K562 (cell line): Measurements from ENCODE around the gene GPC1. TPM values are rescaled to one million over a fixed set of nuclear protein-coding genes. Genes with fewer than 3 reads are reported as not detected.

Source experiments
- ATAC-seq: fragments of 200-7000 bp; cut with Tn5 transposase; 3 replicates; pipeline ENCODE4 v1.9.1; 2020; ENCODE audit warnings: moderate library complexity
- BruUV-seq: library from RNA; stranded (reverse); fragments of 400-500 nt; replicated peaks from 2 replicates; lab custom pipeline; 2021; lab: Mats Ljungman, UMichigan
- CTCF ChIA-PET: fragments of 300-600 bp; formaldehyde crosslinking; extraction: SDS; loops from one replicate; lab custom pipeline; 2021; ENCODE audit warnings: low intra/inter-chr PET ratio; lab: Yijun Ruan, JAX
- POLR2A ChIA-PET: fragments of 300-600, 350-650 bp; sonication (Branson Sonifier 250); formaldehyde crosslinking; extraction: SDS; loops from one replicate; lab custom pipeline; 2021; ENCODE audit warnings: antibody characterized with exemption, inconsistent platforms; lab: Yijun Ruan, JAX
- DNase-seq, 4 experiments: peaks; one replicate each; pipeline versions ENCODE4 v3.0.0 to v3.0.0-alpha.2; 2011 to 2018; ENCODE audit warnings: low spot score in 3 of 4, mixed read lengths in 3 of 4; ENCODE audit errors: extremely low read depth in 1 of 4
- FAIRE-seq: peaks from 2 replicates; lab custom pipeline; 2011; peaks lifted over from hg19 to GRCh38; lab: Jason Lieb, UNC
- H2AFZ ChIP-seq: 2 replicates; pipeline ENCODE4 v1.6.0; 2011; ENCODE audit warnings: low read depth, low read length, control low read depth, inconsistent platforms
- H3K27ac ChIP-seq: fragments of 200-600 bp; 3 replicates; pipeline ENCODE4 v1.8.0; 2011; ENCODE audit warnings: low read depth, mild to moderate bottlenecking, control low read depth, inconsistent platforms, low read length, moderate library complexity, mixed read lengths; ENCODE audit errors: extremely low read depth
- H3K27me3 ChIP-seq, 2 experiments: fragments of 300-600 bp in 1 of 2; 2 replicates in 1 of 2; 3 replicates in 1 of 2; pipeline versions ENCODE4 v1.6.0 to v1.8.0; 2011; ENCODE audit warnings: inconsistent platforms in 2 of 2, low read length in 2 of 2, mild to moderate bottlenecking in 1 of 2, mixed read lengths in 1 of 2, moderate library complexity in 1 of 2; ENCODE audit not compliant: control insufficient read depth in 2 of 2, insufficient read depth in 2 of 2
- H3K36me3 ChIP-seq: fragments of 300-600 bp; 3 replicates; pipeline ENCODE4 v1.8.0; 2011; ENCODE audit warnings: mild to moderate bottlenecking, low read length, inconsistent platforms; ENCODE audit not compliant: control insufficient read depth, insufficient read depth
- H3K4me1 ChIP-seq, 2 experiments: fragments of 200-600 bp in 1 of 2; replicated peaks in 1 of 2; 2 replicates in 1 of 2; 3 replicates in 1 of 2; pipeline versions ENCODE4 v1.5.1 to v1.8.0; 2011; ENCODE audit warnings: inconsistent platforms in 2 of 2, low read length in 2 of 2, mild to moderate bottlenecking in 1 of 2, mixed read lengths in 1 of 2, moderate library complexity in 1 of 2; ENCODE audit not compliant: control insufficient read depth in 2 of 2, insufficient read depth in 2 of 2
- H3K4me2 ChIP-seq: 2 replicates; pipeline ENCODE4 v1.6.1; 2011; ENCODE audit warnings: low read length, control low read depth, inconsistent platforms, mixed read lengths; ENCODE audit not compliant: insufficient read depth
- H3K4me3 ChIP-seq: fragments of 200-600 bp; sonication (generic), shearing (Covaris generic); 2 replicates; pipeline ENCODE4 v1.5.1; 2016; ENCODE audit warnings: control low read depth, inconsistent platforms
- H3K79me2 ChIP-seq: fragments of 200-600 bp; 3 replicates; pipeline ENCODE4 v1.8.0; 2011; ENCODE audit warnings: low read length, inconsistent platforms; ENCODE audit not compliant: control insufficient read depth, insufficient read depth
- H3K9ac ChIP-seq, 2 experiments: 2 replicates each; pipeline versions ENCODE4 v1.6.0 to v1.6.1; 2011; ENCODE audit warnings: low read depth in 2 of 2, low read length in 2 of 2, control low read depth in 1 of 2, inconsistent platforms in 1 of 2, mild to moderate bottlenecking in 1 of 2, mixed read lengths in 1 of 2; ENCODE audit not compliant: insufficient read depth in 1 of 2
- H3K9me1 ChIP-seq: one replicate; pipeline ENCODE4 v1.6.0; 2011; ENCODE audit warnings: inconsistent platforms, mild to moderate bottlenecking, low read length, moderate library complexity; ENCODE audit not compliant: control insufficient read depth, insufficient read depth
- H3K9me3 ChIP-seq: replicated peaks from 2 replicates; pipeline ENCODE4 v1.5.1; 2011; ENCODE audit warnings: low read depth, low read length, inconsistent platforms; ENCODE audit not compliant: control insufficient read depth, insufficient read depth
- H4K20me1 ChIP-seq: replicated peaks from 2 replicates; pipeline ENCODE4 v1.6.1; 2011; ENCODE audit warnings: low read length, inconsistent platforms, mixed read lengths; ENCODE audit not compliant: control insufficient read depth, insufficient read depth
- ARNT ChIP-seq, 2 experiments: fragments of 450-650 bp; IDR thresholded peaks; 2 replicates each; pipeline ENCODE4 v1.6.1; 2016; ENCODE audit warnings: mild to moderate bottlenecking in 1 of 2
- BDP1 ChIP-seq: IDR thresholded peaks from 3 replicates; pipeline ENCODE4 v1.6.1; 2011; ENCODE audit not compliant: insufficient read length, insufficient read depth
- CHD4 ChIP-seq: fragments of 200-600 bp; sonication (generic); IDR thresholded peaks from 3 replicates; pipeline ENCODE4 v1.6.1; 2012; ENCODE audit warnings: low read depth, mild to moderate bottlenecking, mixed read lengths, low read length, inconsistent platforms; ENCODE audit not compliant: insufficient read depth, insufficient replicate concordance, poor library complexity, severe bottlenecking
- FOS ChIP-seq: IDR thresholded peaks from 3 replicates; pipeline ENCODE4 v1.6.1; 2011; ENCODE audit not compliant: insufficient read length; ENCODE audit errors: extremely low read depth
- FOXJ2 ChIP-seq: fragments of 200-800 bp; sonication (Bioruptor generic); IDR thresholded peaks from 2 replicates; pipeline ENCODE4 v1.6.1; 2016; ENCODE audit warnings: missing genetic modification characterization, missing compliant biosample characterization
- MEF2D ChIP-seq: conservative IDR thresholded peaks from 2 replicates; pipeline ENCODE4 v1.6.1; 2016; ENCODE audit warnings: low read depth, missing genetic modification characterization, missing compliant biosample characterization
- POLR2G ChIP-seq: fragments of 200-400 bp; formaldehyde crosslinking; IDR thresholded peaks from 2 replicates; pipeline ENCODE4 v1.6.1; 2017; ENCODE audit warnings: low read depth, mild to moderate bottlenecking, antibody characterized with exemption, low read length, moderate library complexity
- RBBP5 ChIP-seq: fragments of 200-600 bp; sonication (generic); IDR thresholded peaks from 2 replicates; pipeline ENCODE4 v1.6.1; 2012; ENCODE audit warnings: borderline replicate concordance, mild to moderate bottlenecking, low read length, control low read depth, inconsistent platforms; ENCODE audit not compliant: insufficient read depth, poor library complexity, severe bottlenecking
- TARDBP ChIP-seq: fragments of 450-650 bp; IDR thresholded peaks from 2 replicates; pipeline ENCODE4 v1.6.1; 2016
- ZFX ChIP-seq: sonication (generic); formaldehyde crosslinking; IDR thresholded peaks from 2 replicates; pipeline ENCODE4 v1.8.0; 2022; ENCODE audit warnings: mild to moderate bottlenecking, missing genetic modification reagents, moderate library complexity
- ZNF316 ChIP-seq: fragments of 450-650 bp; IDR thresholded peaks from 2 replicates; pipeline ENCODE4 v1.6.1; 2016
- WGBS: fragments of 100-300 bp; shearing (Covaris generic); methylation state at CpG from one replicate; pipeline ENCODE4 v1.1.6; 2016; ENCODE audit warnings: low coverage, mixed read lengths; ENCODE audit not compliant: insufficient coverage; ENCODE audit errors: missing lambda C conversion rate; 5-methylcytosine and 5-hydroxymethylcytosine counted together
- in situ Hi-C: fragments of 300-500 bp; cut with MboI; formaldehyde crosslinking; loops from 4 replicates; pipeline ENCODE4 v1.15.0; 2018; ENCODE audit warnings: inconsistent platforms, mixed read lengths
- intact Hi-C: fragments of 100-400 bp; cut with micrococcal nuclease; formaldehyde crosslinking; loops from 2 replicates; pipeline ENCODE4 v1.14.2; 2022
- polyA plus RNA-seq, 8 experiments: library from polyadenylated mRNA; depleted of rRNA in 4 of 8; stranded (reverse) in 5 of 8; unstranded in 3 of 8; fragments of >200 nt; fragmentation: Nextera tagmentation in 2 of 8; fragmentation: Illumina TruSeq in 1 of 8; extraction: Ambion mirVana in 2 of 8; extraction: Trizol in 1 of 8; gene quantifications; 2 replicates each; pipeline versions ENCODE4 v1.2.1 to v1.2.3, GENCODE V29; 2011 to 2014; ENCODE audit warnings: inconsistent platforms in 1 of 8, missing spikeins in 1 of 8
- total RNA-seq, 7 experiments: library from RNA; depleted of rRNA in 6 of 7; stranded (reverse); fragments of >200 nt in 6 of 7; fragmentation: Illumina TruSeq in 2 of 7; extraction: Trizol in 2 of 7; gene quantifications; 2 replicates each; pipeline versions ENCODE4 v1.2.1 to v1.2.3, GENCODE V29; 2011 to 2021; ENCODE audit warnings: low replicate concordance in 1 of 7
- TF ChIP-seq, protein P1 (sequence below): fragments of 450-650 bp; formaldehyde crosslinking; IDR thresholded peaks from 2 replicates; pipeline ENCODE4 v1.4.0; 2022; ENCODE audit warnings: missing genetic modification characterization
- TF ChIP-seq, protein P2 (sequence below): fragments of 450-650 bp; formaldehyde crosslinking; IDR thresholded peaks from 2 replicates; pipeline ENCODE4 v1.4.0; 2020; ENCODE audit warnings: mild to moderate bottlenecking, moderate library complexity

The GPC1 gene
- total and polyA plus RNA-seq, 9 of the 15 experiments (the other 6 are each of a cell fraction or from before 2014, with no cell fraction given), result 0.07 to 0.82 (median 0.14) TPM; not detected in 3

DNA sequence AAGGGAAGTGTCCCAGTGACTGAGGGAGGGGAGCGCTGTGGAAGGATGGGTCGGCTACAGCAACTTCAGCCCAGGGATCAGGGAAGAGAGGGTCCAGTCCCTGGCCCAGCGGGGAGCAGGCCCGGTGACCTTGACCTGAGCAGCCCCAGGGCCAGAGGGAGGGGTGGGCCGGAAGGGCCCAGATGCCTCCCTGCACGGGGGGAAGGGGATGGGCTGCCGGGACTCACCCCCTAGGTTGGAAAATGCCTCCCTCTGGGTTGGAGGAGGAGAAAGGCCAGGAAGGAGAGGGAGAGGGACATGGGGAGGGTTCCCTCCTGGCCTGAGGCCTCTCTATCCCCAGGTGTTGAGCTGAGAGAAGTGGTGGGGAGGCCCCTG lies 19.8 kb downstream of the GPC1 start:
- no peak for ATAC-seq
- Histone ChIP-seq H3K4me3 (no peak overlapping the region), H3K4me2 (no peak overlapping the region), H3K36me3 (no peaks in the 10 kb centered on the region), H3K9me3 (no peaks in the 10 kb centered on the region), H3K27ac (no peak overlapping the region), H3K9ac (no peak overlapping the region), H3K4me1 (peaks cover 0 to 54% of the 10 kb centered on the region in 2 experiments; a peak in 2 of 5 replicates), H4K20me1 (0 out of 2 replicates have a peak, but pooled peaks cover 5% of the 10 kb centered on the region), H3K27me3 (peaks cover 0 to 58% of the 10 kb centered on the region in 2 experiments; a peak in 3 of 5 replicates), H2AFZ (no peak overlapping the region), H3K9me1 (no peaks in the 10 kb centered on the region), H3K79me2 (no peaks in the 10 kb centered on the region)
- no peak for FAIRE-seq
- WGBS, result 53% methylated on average over 2 of the region's 7 CpGs
- in situ Hi-C loops (no loop called here), intact Hi-C loops (no loop called here)
- ChIA-PET POLR2A (interaction anchor here (0.6 kb wide), 1 partner anchor 260 kb away, joined by 4 read pairs; no protein-coding TSS in a partner anchor), CTCF (no interaction called here)
- TF ChIP-seq ZFX (no peak), RBBP5 (no peak), ZNF316 (no peak), FOS (no peak), BDP1 (no peak), FOXJ2 (tag) (no peak), CHD4 (no peak), POLR2G (no peak), TARDBP (no peak), MEF2D (tag) (no peak), ARNT (IDR thresholded peaks at IDR 0.05) (no peak)
- TF ChIP-seq, protein P1, sequence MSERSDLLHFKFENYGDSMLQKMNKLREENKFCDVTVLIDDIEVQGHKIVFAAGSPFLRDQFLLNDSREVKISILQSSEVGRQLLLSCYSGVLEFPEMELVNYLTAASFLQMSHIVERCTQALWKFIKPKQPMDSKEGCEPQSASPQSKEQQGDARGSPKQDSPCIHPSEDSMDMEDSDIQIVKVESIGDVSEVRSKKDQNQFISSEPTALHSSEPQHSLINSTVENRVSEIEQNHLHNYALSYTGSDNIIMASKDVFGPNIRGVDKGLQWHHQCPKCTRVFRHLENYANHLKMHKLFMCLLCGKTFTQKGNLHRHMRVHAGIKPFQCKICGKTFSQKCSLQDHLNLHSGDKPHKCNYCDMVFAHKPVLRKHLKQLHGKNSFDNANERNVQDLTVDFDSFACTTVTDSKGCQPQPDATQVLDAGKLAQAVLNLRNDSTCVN (CRISPR knock-in tag), result no peak
- TF ChIP-seq, protein P2, sequence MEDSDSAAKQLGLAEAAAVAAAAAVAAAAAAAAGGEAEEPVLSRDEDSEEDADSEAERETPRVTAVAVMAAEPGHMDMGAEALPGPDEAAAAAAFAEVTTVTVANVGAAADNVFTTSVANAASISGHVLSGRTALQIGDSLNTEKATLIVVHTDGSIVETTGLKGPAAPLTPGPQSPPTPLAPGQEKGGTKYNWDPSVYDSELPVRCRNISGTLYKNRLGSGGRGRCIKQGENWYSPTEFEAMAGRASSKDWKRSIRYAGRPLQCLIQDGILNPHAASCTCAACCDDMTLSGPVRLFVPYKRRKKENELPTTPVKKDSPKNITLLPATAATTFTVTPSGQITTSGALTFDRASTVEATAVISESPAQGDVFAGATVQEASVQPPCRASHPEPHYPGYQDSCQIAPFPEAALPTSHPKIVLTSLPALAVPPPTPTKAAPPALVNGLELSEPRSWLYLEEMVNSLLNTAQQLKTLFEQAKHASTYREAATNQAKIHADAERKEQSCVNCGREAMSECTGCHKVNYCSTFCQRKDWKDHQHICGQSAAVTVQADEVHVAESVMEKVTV (CRISPR knock-in tag), result no peak
- no peak for DNase-seq
- no TSS peak for BruUV-seq
